HFFc6 (cell line): ENCODE data around the gene HS3ST4. TPM values are rescaled to one million over a fixed set of nuclear protein-coding genes. Genes with fewer than 3 reads are reported as not detected.

ENCODE experiments used
- DNase-seq: peaks from one replicate; pipeline ENCODE4 v3.0.0-alpha.2; 2018
- H3K27ac Mint-ChIP-seq: 2 replicates; pipeline ENCODE4 v1.8.0; 2020; ENCODE audit warnings: mild to moderate bottlenecking, mixed read lengths
- H3K27me3 Mint-ChIP-seq: 2 replicates; pipeline ENCODE4 v1.8.0; 2021; ENCODE audit warnings: mild to moderate bottlenecking, moderate library complexity, mixed read lengths; ENCODE audit not compliant: insufficient read depth
- H3K36me3 Mint-ChIP-seq: 2 replicates; pipeline ENCODE4 v1.8.0; 2021; ENCODE audit warnings: low read depth, mixed read lengths
- H3K4me1 Mint-ChIP-seq: 2 replicates; pipeline ENCODE4 v1.8.0; 2020; ENCODE audit warnings: low read depth, mixed read lengths
- H3K4me3 Mint-ChIP-seq: 2 replicates; pipeline ENCODE4 v1.8.0; 2020; ENCODE audit warnings: mild to moderate bottlenecking, moderate library complexity, mixed read lengths
- H3K9me3 Mint-ChIP-seq: 2 replicates; pipeline ENCODE4 v1.8.0; 2020; ENCODE audit warnings: mild to moderate bottlenecking, mixed read lengths
- CTCF ChIP-seq: fragments of 200-600 bp; sonication (generic); IDR thresholded peaks from 2 replicates; pipeline ENCODE4 v1.5.0; 2021; ENCODE audit warnings: antibody characterized with exemption, mild to moderate bottlenecking
- total RNA-seq, 6 experiments: library from RNA; stranded (reverse); fragmentation: NEBNext Ultra II Directional; extraction: Animal tissue kit (Norgen Biotek cat#: 25700); gene quantifications; 2 replicates in 1 of 6; 3 replicates in 5 of 6; pipeline ENCODE4 v1.2.3, GENCODE V29; 2021

HS3ST4 gene
- total RNA-seq, 6 experiments from 2014 or later = not detected

GRCh38 chr16:25748092-25748654 lies 56.4 kb downstream of the HS3ST4 start:
- no peak overlapping the region for H3K27ac Mint-ChIP-seq
- TF ChIP-seq CTCF = no peak
- H3K36me3 Mint-ChIP-seq = peaks cover 5% of the 10 kb centered on the region; the same call in 1 of the 2 replicates
- no peak overlapping the region for H3K4me3 Mint-ChIP-seq
- no peak for DNase-seq
- no peaks in the 10 kb centered on the region for H3K27me3 Mint-ChIP-seq
- H3K4me1 Mint-ChIP-seq = no peaks in the 10 kb centered on the region
- peaks cover 15% of the 10 kb centered on the region for H3K9me3 Mint-ChIP-seq

GRCh38 chr16:25750488-25751216 lies 58.9 kb downstream of the HS3ST4 start:
- Mint-ChIP-seq H3K4me3 (no peak overlapping the region), H3K27me3 (no peaks in the 10 kb centered on the region), H3K27ac (no peak overlapping the region), H3K9me3 (peaks cover 25% of the 10 kb centered on the region), H3K36me3 (peaks cover 5% of the 10 kb centered on the region; the same call in 1 of the 2 replicates), H3K4me1 (no peaks in the 10 kb centered on the region)
- no peak for TF ChIP-seq CTCF
- no peak for DNase-seq

- TF ChIP-seq CTCF = no peak
- peaks cover 27% of the 10 kb centered on the region for H3K9me3 Mint-ChIP-seq
- DNase-seq = no peak
- H3K4me1 Mint-ChIP-seq = no peaks in the 10 kb centered on the region
- H3K27me3 Mint-ChIP-seq = no peaks in the 10 kb centered on the region
- H3K36me3 Mint-ChIP-seq = no peaks in the 10 kb centered on the region
- H3K27ac Mint-ChIP-seq = no peak overlapping the region
- H3K4me3 Mint-ChIP-seq = no peak overlapping the region
These were observed 59.6 kb downstream of the HS3ST4 start for GRCh38 chr16:25751230-25751835.

- Mint-ChIP-seq H3K9me3 (peaks cover 26% of the 10 kb centered on the region), H3K4me3 (no peak overlapping the region), H3K36me3 (no peaks in the 10 kb centered on the region; the same call in 1 of the 2 replicates), H3K4me1 (no peaks in the 10 kb centered on the region), H3K27ac (no peak overlapping the region), H3K27me3 (no peaks in the 10 kb centered on the region)
- no peak for TF ChIP-seq CTCF
- no peak for DNase-seq
These were observed 72.7 kb downstream of the HS3ST4 start for GRCh38 chr16:25764466-25764865.

DNA sequence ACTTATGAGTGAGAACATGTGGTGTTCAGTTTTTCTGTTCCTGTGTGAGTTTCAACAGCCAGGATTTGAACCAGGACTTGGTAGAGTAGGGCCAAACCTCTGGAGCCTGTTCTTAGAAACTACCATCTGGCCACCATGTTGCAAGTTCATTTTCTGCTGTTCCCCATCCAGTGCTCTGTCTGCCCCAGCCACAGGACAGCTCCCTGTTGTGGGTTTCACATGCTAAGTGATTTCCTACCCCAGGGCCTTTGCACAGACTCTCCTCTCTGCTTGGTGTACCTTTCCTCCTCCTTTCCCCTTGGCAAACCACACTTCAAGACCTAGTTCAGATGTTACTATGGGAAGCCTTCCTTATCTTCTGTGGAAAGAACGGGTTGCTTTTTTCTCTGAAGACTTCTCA lies 79.5 kb downstream of the HS3ST4 start:
- Mint-ChIP-seq H3K9me3 (peaks cover 8% of the 10 kb centered on the region), H3K4me1 (no peaks in the 10 kb centered on the region), H3K36me3 (no peaks in the 10 kb centered on the region), H3K27me3 (no peaks in the 10 kb centered on the region; the same call in 1 of the 2 replicates), H3K27ac (no peak overlapping the region), H3K4me3 (no peak overlapping the region)
- no peak for TF ChIP-seq CTCF
- DNase-seq = no peak
